Effector memory CD4-positive, alpha-beta T cell (primary cell): ENCODE measurements around the gene FXYD1.
"Not testable (repeated sequence)": the region's sequence is repeated elsewhere in the genome, so short reads cannot be mapped to it uniquely, and the experiment has no call there.

Experiments used
- DNase-seq, 3 donors: peaks; one replicate each; pipeline ENCODE4 v3.0.0-alpha.2; 2020
- H3K27ac ChIP-seq: 2 replicates; pipeline ENCODE4 v1.7.0; 2013; ENCODE audit warnings: mild to moderate bottlenecking, low read length, moderate library complexity; ENCODE audit not compliant: insufficient read depth, poor library complexity, severe bottlenecking
- H3K27me3 ChIP-seq: replicated peaks from 2 replicates; pipeline ENCODE4 v1.7.0; 2013; ENCODE audit warnings: mild to moderate bottlenecking, low read length; ENCODE audit not compliant: insufficient read depth, control insufficient read depth, poor library complexity, severe bottlenecking
- H3K36me3 ChIP-seq: 2 replicates; pipeline ENCODE4 v1.7.0; 2013; ENCODE audit warnings: mild to moderate bottlenecking, low read length, moderate library complexity; ENCODE audit not compliant: control insufficient read depth, insufficient read depth
- H3K4me1 ChIP-seq: 2 replicates; pipeline ENCODE4 v1.7.0; 2013; ENCODE audit warnings: low read length, mild to moderate bottlenecking; ENCODE audit not compliant: control insufficient read depth, insufficient read depth, poor library complexity, severe bottlenecking
- H3K4me3 ChIP-seq: 2 replicates; pipeline ENCODE4 v1.7.0; 2013; ENCODE audit warnings: low read length, low read depth, mild to moderate bottlenecking; ENCODE audit not compliant: insufficient read depth, poor library complexity, severe bottlenecking
- H3K9me3 ChIP-seq: 2 replicates; pipeline ENCODE4 v1.7.0; 2013; ENCODE audit warnings: mild to moderate bottlenecking, low read length, moderate library complexity; ENCODE audit not compliant: control insufficient read depth

Gene FXYD1

GRCh38 chr19:35099155-35099896 lies 39.3 kb upstream of the FXYD1 start:
- no peak for DNase-seq
- H3K27me3 ChIP-seq, result no peaks in the 10 kb centered on the region

GRCh38 chr19:35099897-35100275 lies 38.7 kb upstream of the FXYD1 start:
- no peak for DNase-seq
- H3K9me3 ChIP-seq, result no peaks in the 10 kb centered on the region
- no peak overlapping the region for H3K4me3 ChIP-seq
- H3K27me3 ChIP-seq, result no peaks in the 10 kb centered on the region
- no peaks in the 10 kb centered on the region for H3K4me1 ChIP-seq
- no peaks in the 10 kb centered on the region for H3K36me3 ChIP-seq
- H3K27ac ChIP-seq, result no peak overlapping the region

More at GRCh38 chr19:35099155-35099896, 39.3 kb upstream of the FXYD1 start:
- H3K4me3 ChIP-seq, result no peak overlapping the region
- H3K27ac ChIP-seq, result no peak overlapping the region
- H3K9me3 ChIP-seq, result no peaks in the 10 kb centered on the region
- no peaks in the 10 kb centered on the region for H3K36me3 ChIP-seq
- no peaks in the 10 kb centered on the region for H3K4me1 ChIP-seq

- no peak overlapping the region for H3K27ac ChIP-seq
- H3K4me3 ChIP-seq, result no peak overlapping the region
- H3K36me3 ChIP-seq, result no peaks in the 10 kb centered on the region
- DNase-seq, result no peak
- no peaks in the 10 kb centered on the region for H3K27me3 ChIP-seq
- no peaks in the 10 kb centered on the region for H3K4me1 ChIP-seq
- H3K9me3 ChIP-seq, result no peaks in the 10 kb centered on the region
Observed at GRCh38 chr19:35100588-35101533, 37.8 kb upstream of the FXYD1 start.

- not testable (repeated sequence) for H3K27ac ChIP-seq, H3K27me3 ChIP-seq, DNase-seq, H3K4me1 ChIP-seq, H3K36me3 ChIP-seq, H3K4me3 ChIP-seq, H3K9me3 ChIP-seq
Observed at GRCh38 chr19:35101949-35102348, 36.7 kb upstream of the FXYD1 start.

GRCh38 chr19:35103614-35104013 lies 35.0 kb upstream of the FXYD1 start:
- H3K27ac ChIP-seq, H3K9me3 ChIP-seq, H3K36me3 ChIP-seq, H3K4me3 ChIP-seq, H3K4me1 ChIP-seq, H3K27me3 ChIP-seq, DNase-seq: not testable (repeated sequence)

- Histone ChIP-seq H3K4me3 (no peak overlapping the region), H3K36me3 (no peaks in the 10 kb centered on the region), H3K27ac (no peak overlapping the region), H3K27me3 (no peaks in the 10 kb centered on the region), H3K9me3 (no peaks in the 10 kb centered on the region), H3K4me1 (no peaks in the 10 kb centered on the region)
- DNase-seq, result no peak
Observed at GRCh38 chr19:35104361-35104760, 34.3 kb upstream of the FXYD1 start.

- no peaks in the 10 kb centered on the region for H3K9me3 ChIP-seq
- no peak for DNase-seq
- no peaks in the 10 kb centered on the region for H3K4me1 ChIP-seq
- no peaks in the 10 kb centered on the region for H3K27me3 ChIP-seq
- H3K4me3 ChIP-seq, result no peak overlapping the region
- H3K27ac ChIP-seq, result no peak overlapping the region
- H3K36me3 ChIP-seq, result no peaks in the 10 kb centered on the region
Observed at GRCh38 chr19:35105047-35105410, 33.6 kb upstream of the FXYD1 start.

- Histone ChIP-seq H3K4me3 (no peak overlapping the region), H3K4me1 (no peaks in the 10 kb centered on the region), H3K27me3 (no peaks in the 10 kb centered on the region), H3K9me3 (no peaks in the 10 kb centered on the region), H3K36me3 (no peaks in the 10 kb centered on the region), H3K27ac (no peak overlapping the region)
- no peak for DNase-seq
Observed at GRCh38 chr19:35105411-35106290, 33.0 kb upstream of the FXYD1 start.

GRCh38 chr19:35106291-35106583 lies 32.4 kb upstream of the FXYD1 start:
- Histone ChIP-seq H3K27me3 (no peaks in the 10 kb centered on the region), H3K4me3 (no peak overlapping the region), H3K27ac (no peak overlapping the region), H3K36me3 (no peaks in the 10 kb centered on the region), H3K9me3 (no peaks in the 10 kb centered on the region), H3K4me1 (no peaks in the 10 kb centered on the region)
- DNase-seq, result no peak
